HCT116 (cell line): ENCODE measurements around the gene NAALADL2.

Experiments
- ATF3 ChIP-seq: IDR thresholded peaks from 2 replicates; pipeline ENCODE4 v1.6.1; 2012
- CTCF ChIP-seq, 3 experiments: fragments of 200-600 bp in 1 of 3; sonication (generic) in 1 of 3; IDR thresholded peaks in 2 of 3; conservative IDR thresholded peaks in 1 of 3; 2 replicates each; pipeline ENCODE4 v1.5.1; 2012 to 2017; ENCODE audit warnings: low read depth in 2 of 3, low read length in 2 of 3, antibody characterized with exemption in 1 of 3, borderline replicate concordance in 1 of 3, control low read depth in 1 of 3, mild to moderate bottlenecking in 1 of 3, mixed read lengths in 1 of 3, mixed run types in 1 of 3, moderate library complexity in 1 of 3; ENCODE audit not compliant: insufficient read depth in 1 of 3
- EZH2 ChIP-seq: fragments of 200-600 bp; sonication (generic); IDR thresholded peaks from 2 replicates; pipeline ENCODE4 v1.6.1; 2017; ENCODE audit warnings: antibody characterized with exemption, mixed run types
- JUND ChIP-seq: IDR thresholded peaks from 2 replicates; pipeline ENCODE4 v1.6.1; 2012
- MAX ChIP-seq: IDR thresholded peaks from 2 replicates; pipeline ENCODE4 v1.6.1; 2012
- POLR2A ChIP-seq: IDR thresholded peaks from 2 replicates; pipeline ENCODE4 v1.7.0; 2011; ENCODE audit warnings: borderline replicate concordance; ENCODE audit not compliant: insufficient read depth, insufficient read length; ENCODE audit errors: extremely low read depth
- POLR2AphosphoS5 ChIP-seq: IDR thresholded peaks from 2 replicates; pipeline ENCODE4 v1.6.1; 2011; ENCODE audit warnings: mild to moderate bottlenecking, low read depth, low read length, moderate library complexity
- RAD21 ChIP-seq: IDR thresholded peaks from 2 replicates; pipeline ENCODE4 v1.6.1; 2012; ENCODE audit warnings: low read depth, mild to moderate bottlenecking
- REST ChIP-seq: IDR thresholded peaks from 2 replicates; pipeline ENCODE4 v1.6.1; 2012; ENCODE audit warnings: low read depth
- SRF ChIP-seq: IDR thresholded peaks from 2 replicates; pipeline ENCODE4 v1.6.1; 2012; ENCODE audit warnings: low read depth
- ZBTB33 ChIP-seq: IDR thresholded peaks from 2 replicates; pipeline ENCODE4 v1.6.1; 2011; ENCODE audit warnings: mild to moderate bottlenecking, low read length, moderate library complexity; ENCODE audit not compliant: insufficient replicate concordance; ENCODE audit errors: extremely low read depth

- TF ChIP-seq EZH2: no peak
- TF ChIP-seq CTCF (IDR thresholded peaks at IDR 0.05 in 2 of 3, conservative IDR thresholded peaks at IDR 0.05 in 1 of 3; ENCODE audit: borderline replicate concordance in 1 of 3, insufficient read depth in 1 of 3, low read depth in 2 of 3, low read length in 2 of 3): no peak
- no peak for TF ChIP-seq POLR2AphosphoS5
- no peak for TF ChIP-seq MAX
- no peak for TF ChIP-seq RAD21
- no peak for TF ChIP-seq POLR2A
- no peak for TF ChIP-seq ZBTB33
- TF ChIP-seq REST: no peak
- TF ChIP-seq ATF3: no peak
- no peak for TF ChIP-seq SRF
- no peak for TF ChIP-seq JUND
Measured at GRCh38 chr3:175692256-175692655, 833.1 kb downstream of the NAALADL2 start.
